Adipose tissue (tissue), 3 donors: Measurements from ENCODE around the gene SDC1. TPM values are rescaled to one million over a fixed set of nuclear protein-coding genes. Genes with fewer than 3 reads are reported as not detected.

ENCODE experiments used
- H3K27ac ChIP-seq: one replicate; pipeline ENCODE4 v1.5.1; 2013; ENCODE audit warnings: low read depth, low read length
- WGBS, 3 donors: extraction: QIAGEN DNeasy Blood & Tissue Kit; methylation state at CpG; one replicate each; pipeline ENCODE4 v1.1.7; 2013; 5-methylcytosine and 5-hydroxymethylcytosine counted together
- polyA plus RNA-seq, 3 donors: library from polyadenylated mRNA; stranded (reverse); fragments of 200-250 nt; gene quantifications; one replicate each; pipeline ENCODE4 v1.2.3, GENCODE V29; 2013
- donor health status: healthy with polysubstance abuse.
- donor health status: Bipolar disorder and iron deficiency.
- donor health status: healthy.

Gene SDC1
- polyA plus RNA-seq, 3 donors: 1.5 to 6.0 (median 2.8) TPM

DNA sequence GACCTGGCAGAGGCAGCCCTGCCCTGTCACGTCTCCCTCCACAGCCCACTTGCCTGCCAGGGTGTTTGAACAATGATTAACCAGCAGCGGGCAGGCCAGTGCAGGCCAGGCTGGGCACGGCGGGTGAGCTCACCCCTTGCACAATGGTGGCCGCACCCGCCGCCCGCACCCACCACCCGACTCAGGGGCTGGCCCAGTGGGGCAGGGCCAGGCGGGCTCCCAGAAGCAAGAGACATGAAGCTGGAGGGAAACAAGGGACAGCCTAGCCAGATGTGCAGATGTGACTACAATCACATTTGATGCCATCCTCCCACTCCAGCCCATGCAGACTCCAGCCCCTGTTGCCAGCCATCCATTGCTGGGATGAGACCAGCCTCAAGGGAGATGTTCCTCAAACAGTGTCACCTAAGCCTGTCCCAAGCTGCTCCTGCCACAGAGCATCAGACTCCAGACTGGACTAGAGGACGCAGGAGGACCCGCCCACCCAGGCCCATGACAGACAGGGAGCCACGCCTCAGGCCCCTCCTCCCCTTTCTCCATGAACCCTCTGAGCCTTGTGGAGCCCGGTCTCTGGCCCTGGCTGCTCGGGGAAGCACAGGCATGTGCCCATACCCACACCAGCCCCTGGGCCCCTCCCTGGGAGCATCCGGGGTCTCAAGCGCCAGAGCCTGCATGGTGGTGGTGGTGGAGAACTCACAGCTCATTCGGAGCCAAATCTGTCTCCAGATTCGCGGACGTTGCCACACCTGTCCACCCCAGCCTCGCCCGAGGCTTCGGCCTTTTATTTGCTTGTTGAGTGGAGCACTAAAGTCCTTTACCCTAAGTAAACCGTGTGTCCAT lies 45.0 kb downstream of the SDC1 start:
- 53 to 91% (median 82%) methylated on average over 23 to 25 of the region's 25 CpGs for WGBS, 3 donors

DNA sequence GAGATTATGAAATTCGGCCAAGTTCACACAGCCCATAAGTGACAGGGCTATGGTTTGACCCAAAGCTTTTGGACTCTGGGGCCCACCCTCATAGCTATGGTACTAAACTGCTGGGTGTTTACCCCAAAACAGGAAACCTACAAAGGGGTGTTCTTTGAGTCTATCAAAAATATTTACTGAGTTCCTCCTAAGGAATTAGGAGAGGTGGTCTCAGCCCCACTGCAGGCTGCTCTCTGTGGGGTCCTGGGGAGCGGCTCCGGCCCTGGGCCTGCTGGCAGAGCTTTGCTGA lies 45.5 kb downstream of the SDC1 start:
- 54 to 89% (median 88%) methylated on average over 3 of the region's 3 CpGs for WGBS, 3 donors
- H3K27ac ChIP-seq: no peak overlapping the region

More for the DNA sequence above, 45.0 kb downstream of the SDC1 start:
- no peak overlapping the region for H3K27ac ChIP-seq

DNA sequence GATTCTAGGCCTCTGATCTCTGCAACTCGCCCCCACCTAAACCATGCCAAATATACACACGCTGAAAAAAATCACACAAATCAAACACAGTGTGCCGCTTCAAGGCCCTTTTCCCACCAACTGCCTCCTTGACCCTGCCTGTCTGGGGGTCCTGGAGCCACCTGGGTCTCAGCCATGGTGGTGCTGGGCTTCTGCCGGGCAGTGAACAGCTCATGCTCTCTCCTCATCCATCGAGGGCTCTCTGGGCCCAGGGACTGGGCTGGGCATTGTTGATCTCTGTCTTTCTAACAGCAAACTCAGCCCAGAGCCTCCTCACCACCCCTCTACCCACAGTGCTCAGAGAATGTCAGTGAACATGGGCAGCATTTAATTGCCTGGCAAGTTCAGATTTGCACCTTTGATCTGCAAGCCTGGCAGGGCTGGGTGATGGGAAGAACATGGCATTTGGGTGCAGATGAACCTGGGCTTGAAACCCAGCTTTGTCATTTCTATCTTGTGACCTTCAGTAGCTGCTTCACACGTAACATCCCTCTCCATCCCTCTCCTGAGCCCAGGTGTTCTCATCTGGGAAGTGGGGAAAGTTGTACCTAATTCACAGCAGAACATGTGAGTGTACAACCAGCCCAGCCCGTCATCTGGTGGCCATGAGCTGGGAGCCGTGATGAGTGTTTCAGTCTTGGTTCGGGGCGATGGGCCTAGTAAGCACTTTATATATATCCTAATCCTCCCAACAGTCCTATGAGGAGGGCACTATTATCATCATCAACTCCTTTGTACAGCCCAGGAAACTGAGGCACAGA lies 46.1 kb downstream of the SDC1 start:
- no peak overlapping the region for H3K27ac ChIP-seq
- WGBS, 3 donors: 82 to 89% (median 86%) methylated on average over 10 of the region's 10 CpGs

DNA sequence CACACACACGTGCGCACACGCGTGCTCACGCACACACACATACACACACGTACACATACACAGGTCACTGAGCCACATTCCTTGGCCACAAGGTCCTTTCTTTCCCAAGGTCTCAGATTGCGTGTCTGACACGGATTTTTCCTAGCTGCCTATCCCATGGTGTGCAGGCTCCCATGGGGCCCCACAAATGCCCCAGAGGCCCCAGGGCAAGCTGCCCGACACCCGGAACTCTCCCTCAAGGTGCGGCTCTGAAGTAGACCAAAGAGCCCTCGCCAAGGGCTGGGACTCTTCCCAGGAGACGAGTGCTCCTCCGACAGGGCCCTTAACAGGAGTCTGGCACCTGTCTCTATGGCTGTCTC lies 46.7 kb downstream of the SDC1 start:
- H3K27ac ChIP-seq: no peak overlapping the region
- WGBS, 3 donors: 72 to 95% (median 89%) methylated on average over 14 of the region's 14 CpGs

DNA sequence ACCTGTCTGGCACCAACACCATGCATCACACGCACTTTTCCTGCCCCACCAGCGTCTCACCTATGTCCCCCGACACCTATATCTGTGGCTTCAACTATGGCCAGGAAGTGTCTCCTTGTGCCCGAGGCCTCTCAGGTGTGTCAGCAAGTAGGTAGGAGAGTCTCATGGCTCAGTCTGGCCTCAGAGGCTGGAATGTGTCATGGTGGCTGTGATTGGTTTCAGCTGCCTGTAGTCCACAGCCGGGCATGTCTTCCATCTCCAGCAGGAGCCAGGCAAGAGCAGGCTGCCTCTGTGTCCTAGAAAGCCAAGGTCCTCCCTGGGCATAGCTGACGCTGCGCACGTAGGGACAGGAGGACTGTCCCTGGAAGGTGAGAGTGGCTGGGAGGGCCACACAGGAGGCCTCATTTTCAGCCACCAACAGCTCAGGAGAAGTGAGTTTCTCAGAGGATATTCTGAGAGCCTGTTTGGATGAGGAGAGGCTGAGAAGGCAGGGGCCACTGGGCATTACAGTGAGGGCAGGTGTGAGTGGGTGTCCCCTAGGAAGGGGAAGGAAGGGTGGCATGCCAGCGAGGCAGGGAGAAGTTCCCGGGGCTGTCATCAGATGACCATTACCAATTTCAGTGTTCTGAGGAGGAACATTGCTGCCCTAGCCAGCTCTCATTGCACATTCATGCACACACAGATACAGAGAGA lies 47.2 kb downstream of the SDC1 start:
- WGBS, 3 donors: 86 to 94% (median 91%) methylated on average over 10 of the region's 10 CpGs
- no peak overlapping the region for H3K27ac ChIP-seq

DNA sequence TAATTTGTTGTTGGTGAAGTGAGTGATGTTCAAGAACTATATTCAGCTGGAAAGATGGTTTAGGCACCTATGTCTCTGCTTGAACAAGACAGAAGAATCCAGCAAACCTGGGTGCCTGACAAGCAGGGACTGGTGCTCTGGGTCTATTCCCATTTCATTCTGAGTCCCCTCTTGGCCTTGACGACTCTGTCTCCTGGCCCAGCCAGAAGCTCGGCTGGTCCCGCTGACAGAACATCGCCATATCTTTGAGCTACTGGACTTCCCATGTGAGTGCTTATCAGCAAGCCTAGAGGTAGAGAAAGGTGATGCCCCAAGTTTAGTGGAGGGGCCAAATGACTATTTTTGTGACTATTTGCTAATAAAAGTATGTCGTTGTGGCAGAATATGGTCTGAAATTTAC lies 48.2 kb downstream of the SDC1 start:
- 89 to 94% (median 92%) methylated on average over 5 of the region's 5 CpGs for WGBS, 3 donors
- no peak overlapping the region for H3K27ac ChIP-seq

DNA sequence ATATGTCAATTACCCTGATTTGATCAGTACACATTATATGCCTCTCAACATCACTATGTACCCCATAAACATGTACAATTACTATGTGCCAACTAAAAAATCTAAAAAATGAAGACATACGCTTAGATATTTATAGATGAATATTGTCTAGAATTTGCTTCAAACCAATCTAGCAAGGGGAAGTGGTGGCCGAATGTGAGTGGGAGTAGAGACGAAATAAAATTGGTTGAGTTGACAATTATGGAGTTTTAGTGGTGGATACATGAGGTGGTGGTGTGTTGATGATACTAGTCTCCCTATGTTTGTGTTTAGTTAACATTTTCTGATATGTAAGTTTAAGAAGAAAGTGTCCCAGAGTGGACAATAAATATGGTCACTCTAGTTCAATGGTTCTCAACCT lies 49.0 kb downstream of the SDC1 start:
- H3K27ac ChIP-seq: no peak overlapping the region
- WGBS, 3 donors: 83 to 94% (median 83%) methylated on average over 3 of the region's 3 CpGs

DNA sequence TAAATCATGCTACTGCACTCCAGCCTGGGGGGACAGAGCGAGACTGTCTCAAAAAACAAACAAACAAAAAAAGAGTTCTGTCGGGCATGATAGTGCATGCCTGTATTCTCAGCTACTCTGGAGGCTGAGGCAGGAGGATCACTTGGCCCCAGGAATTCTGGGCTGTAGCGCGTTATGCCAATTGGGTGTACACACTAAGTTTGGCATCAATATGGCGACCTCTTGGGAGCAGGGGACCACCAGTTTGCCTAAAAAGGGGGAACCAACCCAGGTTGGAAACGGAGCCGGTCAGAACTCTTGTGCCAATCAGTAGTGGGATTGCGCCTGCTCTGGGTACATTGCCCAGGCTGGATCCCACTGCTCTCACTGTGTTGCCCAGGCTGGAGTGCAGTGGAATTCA lies 49.7 kb downstream of the SDC1 start:
- H3K27ac ChIP-seq: no peak overlapping the region
- 91% methylated on average over 8 of the region's 8 CpGs for WGBS, 3 donors

DNA sequence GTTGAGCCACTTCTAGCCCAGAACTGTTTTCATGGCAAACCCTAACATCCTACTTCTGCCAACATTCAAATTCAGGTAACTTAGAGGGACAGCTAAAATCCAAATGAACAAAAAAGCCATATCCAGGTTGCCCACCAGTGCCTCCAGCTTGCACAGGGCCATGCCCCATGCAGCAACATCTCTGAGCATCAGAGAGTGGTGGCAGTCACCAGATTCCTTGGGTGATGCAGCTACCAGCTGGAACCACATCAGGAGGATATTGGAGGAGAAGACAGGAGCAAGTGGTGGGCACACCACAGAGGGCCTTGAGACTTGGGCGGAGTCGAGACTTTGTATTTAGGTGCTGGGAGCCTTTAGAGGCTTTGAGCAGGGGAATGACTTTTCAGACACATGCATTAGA lies 50.5 kb downstream of the SDC1 start:
- WGBS, 3 donors: 86 to 98% (median 94%) methylated on average over 2 of the region's 2 CpGs
- H3K27ac ChIP-seq: no peak overlapping the region

DNA sequence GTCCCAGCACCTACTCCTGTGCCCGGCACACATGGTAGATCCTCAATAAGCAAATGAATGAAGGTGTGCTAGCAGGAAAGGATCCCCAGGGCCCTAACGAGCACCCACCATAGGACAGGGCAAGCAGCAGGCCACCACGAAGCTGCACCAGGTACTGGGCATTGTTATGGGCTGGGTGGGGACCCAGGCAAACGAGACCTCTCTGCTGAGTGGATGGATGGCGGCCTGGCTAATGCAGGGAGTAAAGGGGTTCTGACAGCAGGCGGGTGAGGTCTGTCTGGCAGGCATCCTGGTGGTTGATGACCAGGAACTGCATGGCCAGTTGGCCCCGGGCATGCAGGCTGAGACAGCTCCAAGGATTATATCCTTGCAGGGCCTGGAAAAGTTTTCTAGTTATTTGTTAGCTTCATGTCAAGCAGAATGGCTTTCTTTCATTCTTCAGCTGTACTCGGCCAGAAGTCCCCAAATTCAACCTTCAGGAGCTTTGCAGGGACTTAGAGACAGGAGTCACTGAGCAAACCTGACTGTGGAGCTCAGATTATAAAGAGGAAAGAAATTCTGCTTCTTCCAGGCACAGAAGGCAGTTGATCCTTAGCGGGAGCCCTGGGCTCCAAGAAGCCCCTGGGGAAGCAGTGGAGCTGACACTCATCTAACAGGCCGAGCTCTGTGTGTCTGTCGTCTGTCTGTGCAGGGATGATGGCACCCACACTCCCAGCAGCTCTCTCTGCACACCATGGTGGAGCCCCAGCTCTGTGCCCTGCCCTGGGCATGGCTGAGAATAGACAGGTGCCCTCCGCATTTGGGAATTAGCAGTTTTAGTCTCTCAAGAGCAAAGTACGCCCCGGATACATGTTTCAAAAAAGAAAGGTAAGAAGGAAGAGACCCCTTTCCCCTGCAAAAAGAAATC lies 51.2 kb downstream of the SDC1 start:
- WGBS, 3 donors: 83 to 88% (median 83%) methylated on average over 14 of the region's 14 CpGs
- H3K27ac ChIP-seq: no peak overlapping the region

DNA sequence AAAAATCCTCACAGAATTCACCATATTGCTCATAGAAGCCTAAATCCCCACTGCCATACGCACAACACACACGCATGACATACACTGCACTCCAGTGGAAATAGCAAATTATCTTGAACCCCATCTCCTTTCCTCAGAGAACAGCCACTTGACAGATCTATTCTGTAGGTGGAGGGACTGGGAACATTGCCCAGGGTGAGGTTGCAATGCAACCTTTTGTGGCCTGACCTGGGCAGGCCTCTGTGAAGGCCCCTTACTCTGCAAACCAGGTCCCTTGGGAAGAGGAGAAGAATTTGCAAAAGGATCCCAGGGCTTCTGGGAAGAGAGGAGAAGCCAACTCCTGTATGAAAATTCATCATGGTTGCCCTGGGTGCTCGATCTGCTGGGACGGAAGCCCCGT lies 51.9 kb downstream of the SDC1 start:
- H3K27ac ChIP-seq: no peak overlapping the region
- WGBS, 3 donors: 84 to 93% (median 89%) methylated on average over 5 of the region's 5 CpGs

DNA sequence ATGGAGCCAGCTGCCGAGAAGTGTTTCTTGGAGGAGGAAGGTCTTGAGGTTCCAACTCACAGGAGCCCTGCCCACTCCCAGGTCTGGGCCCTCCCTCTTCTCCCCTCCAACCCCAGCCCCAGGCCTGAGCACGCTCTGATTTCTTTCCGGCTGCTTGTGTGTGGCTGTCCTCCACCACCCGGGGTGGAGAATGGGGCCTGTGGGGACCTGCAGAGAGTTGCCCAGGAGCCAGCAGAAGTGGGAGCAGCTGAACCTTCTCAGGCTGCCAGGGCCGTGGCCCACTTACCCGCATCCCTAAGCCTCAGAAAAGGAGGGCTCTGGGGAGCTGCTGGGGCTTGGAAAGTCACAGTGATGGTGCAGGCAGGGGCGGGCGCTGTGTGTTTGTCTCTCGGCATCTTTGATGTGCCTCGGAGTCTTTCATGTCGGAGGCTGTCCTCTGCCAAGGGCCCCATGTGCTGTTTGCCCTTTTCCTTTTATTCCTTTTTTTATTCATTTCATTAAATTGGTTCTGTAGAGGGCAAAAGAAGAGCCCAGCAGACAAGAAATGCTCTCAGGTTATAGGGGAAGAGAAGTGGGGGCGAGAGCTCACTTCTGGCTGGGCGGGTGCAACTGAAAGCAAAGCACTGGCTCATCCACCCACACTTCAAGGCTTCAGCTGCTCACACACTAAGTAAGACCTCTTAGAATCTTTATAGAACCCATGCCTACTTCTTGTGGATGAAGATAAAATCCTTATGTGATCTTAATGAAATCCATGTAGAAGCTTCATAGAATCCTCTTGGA lies 52.5 kb downstream of the SDC1 start:
- no peak overlapping the region for H3K27ac ChIP-seq
- WGBS, 3 donors: 74 to 82% (median 78%) methylated on average over 13 of the region's 13 CpGs

DNA sequence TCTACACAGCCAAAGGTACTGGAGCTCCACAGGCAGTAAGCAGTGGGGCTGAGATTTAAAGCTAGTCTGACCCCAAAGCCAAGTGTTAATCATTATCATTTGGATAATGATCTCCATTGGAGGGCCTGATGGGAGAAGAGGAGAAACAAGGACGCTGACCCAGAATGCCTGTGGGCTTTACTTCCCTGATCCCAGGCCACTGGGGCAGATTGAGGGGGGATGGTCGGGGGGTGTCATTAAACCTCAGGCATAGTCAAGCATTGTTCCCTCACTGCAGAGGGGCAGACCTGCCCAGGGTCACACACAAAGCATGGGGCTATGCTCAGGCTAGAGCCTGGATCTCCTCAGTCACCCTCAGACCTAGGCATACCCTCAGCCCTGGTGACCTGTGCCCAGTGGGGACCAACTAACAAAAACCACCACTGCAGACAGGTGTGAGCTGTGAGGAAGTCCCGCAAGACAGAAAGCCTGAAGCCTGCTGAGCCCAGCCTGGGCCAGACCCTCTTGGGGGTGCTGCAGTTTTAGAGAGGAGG lies 53.4 kb downstream of the SDC1 start:
- WGBS, 3 donors: 80 to 89% (median 88%) methylated on average over 3 of the region's 3 CpGs

DNA sequence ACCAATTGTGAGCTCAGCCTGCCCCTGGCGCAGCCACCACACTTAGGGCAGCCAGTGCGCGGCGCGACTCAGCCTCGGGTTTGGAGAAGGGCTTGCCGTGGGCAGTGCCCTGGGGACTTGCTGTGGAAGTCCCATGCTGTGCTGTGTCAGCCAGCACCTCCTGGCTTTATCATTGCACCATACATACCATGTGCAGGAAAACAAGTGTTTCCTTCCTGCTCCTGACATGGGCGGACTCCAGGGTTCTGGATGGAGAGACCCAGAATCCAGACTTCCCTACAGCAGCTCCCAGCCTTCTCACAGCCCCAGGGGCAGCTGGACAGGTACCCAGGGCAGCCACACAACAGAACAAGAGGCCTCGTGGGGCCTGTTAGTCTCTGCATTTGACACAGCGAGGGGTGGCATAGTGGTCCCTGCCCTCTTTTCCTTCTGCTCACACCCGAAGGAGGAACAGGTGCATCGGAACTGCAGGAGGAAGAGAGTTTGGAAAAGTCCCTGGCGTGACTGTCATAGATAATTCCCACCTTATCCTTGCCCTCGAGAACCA lies 54.2 kb downstream of the SDC1 start:
- WGBS, 3 donors: 71 to 88% (median 76%) methylated on average over 13 to 14 of the region's 14 CpGs
- H3K27ac ChIP-seq: no peak overlapping the region

More for the DNA sequence above, 53.4 kb downstream of the SDC1 start:
- no peak overlapping the region for H3K27ac ChIP-seq

DNA sequence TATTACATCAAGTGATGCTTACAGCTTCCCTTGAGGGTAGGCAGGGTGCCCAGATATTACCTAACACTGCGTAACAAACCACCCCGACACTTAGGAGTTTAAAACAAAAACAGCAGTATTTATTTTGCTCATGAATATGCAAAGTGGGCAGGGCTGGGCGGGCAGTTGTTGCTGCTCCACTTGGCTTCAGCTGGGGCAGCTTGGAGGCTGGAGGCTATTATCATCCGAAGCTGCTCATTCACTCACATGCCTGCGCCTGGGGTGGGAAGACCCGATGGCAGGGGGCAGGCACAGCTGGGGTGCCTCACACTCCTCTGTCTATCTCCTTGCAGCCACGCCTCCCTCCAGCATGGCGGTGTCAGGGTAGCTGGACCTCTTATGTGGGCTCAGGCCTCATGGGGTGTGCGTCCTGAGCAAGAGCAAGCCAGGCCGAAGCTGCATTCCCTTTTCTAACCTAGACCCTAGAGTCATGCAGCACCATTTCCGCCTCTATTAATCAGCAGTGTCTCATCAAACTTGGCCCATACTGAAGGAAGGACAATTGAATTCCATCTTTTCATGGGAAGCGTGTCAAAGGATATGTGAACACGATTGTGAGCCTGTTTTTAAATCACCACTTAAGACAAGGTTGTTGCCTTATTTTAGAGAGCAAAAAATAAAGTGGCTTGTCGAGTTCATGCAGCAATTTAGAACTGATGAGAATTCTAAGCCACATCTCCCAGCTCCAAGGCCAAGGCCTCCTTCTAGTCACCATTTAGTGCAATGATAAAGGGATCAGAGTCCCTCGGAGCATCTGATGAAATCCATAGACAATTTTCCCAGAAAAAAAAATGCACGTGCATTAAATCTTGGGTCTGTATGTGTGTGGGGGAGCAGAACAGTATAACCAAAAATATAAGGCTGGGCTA lies 54.9 kb downstream of the SDC1 start:
- WGBS, 3 donors: 77 to 81% (median 79%) methylated on average over 16 of the region's 16 CpGs
- H3K27ac ChIP-seq: no peak overlapping the region
